Esophagus squamous epithelium (tissue), 5 donors: Measurements from ENCODE around the gene MAP3K8. TPM values are rescaled to one million over a fixed set of nuclear protein-coding genes. Genes with fewer than 3 reads are reported as not detected.
A peak's percentile ranks its signal among the peaks of the same experiment; 100 is the strongest.
"Not testable (repeated sequence)": the region's sequence is repeated elsewhere in the genome, so short reads cannot be mapped to it uniquely, and the experiment has no call there.

Experiments used
- DNase-seq: peaks from one replicate; lab custom pipeline; 2025; lab: John Stamatoyannopoulos, UW
- H3K27ac ChIP-seq, 4 donors: fragments of 200-600 bp; sonication (generic); one replicate each; pipeline ENCODE4 v1.5.1; 2016 to 2019; ENCODE audit warnings: mild to moderate bottlenecking in 1 of 4
- H3K27me3 ChIP-seq, 4 donors: fragments of 200-600 bp; sonication (generic); 1 replicate in 3 of 4; 2 replicates in 1 of 4; pipeline versions ENCODE4 v1.5.1 to v1.6.0; 2017 to 2021; ENCODE audit warnings: antibody characterized with exemption in 1 of 4
- H3K36me3 ChIP-seq, 3 donors: fragments of 200-600 bp; sonication (generic); one replicate each; pipeline ENCODE4 v1.5.1; 2016 to 2019
- H3K4me1 ChIP-seq, 3 donors: fragments of 200-600 bp; sonication (generic); one replicate each; pipeline ENCODE4 v1.5.1; 2017 to 2019
- H3K4me3 ChIP-seq, 4 donors: fragments of 200-600 bp; sonication (generic); 1 replicate in 3 of 4; 2 replicates in 1 of 4; pipeline ENCODE4 v1.5.1; 2016 to 2019; ENCODE audit warnings: mild to moderate bottlenecking in 2 of 4, moderate library complexity in 1 of 4
- H3K9me3 ChIP-seq, 3 donors: fragments of 200-600 bp; sonication (generic); one replicate each; pipeline ENCODE4 v1.5.1; 2016 to 2019
- POLR2A ChIP-seq, 4 donors: fragments of 450-650 bp; IDR thresholded peaks; one replicate each; pipeline ENCODE4 v1.6.1; 2017; ENCODE audit warnings: antibody characterized with exemption in 4 of 4, mild to moderate bottlenecking in 4 of 4, moderate library complexity in 3 of 4
- WGBS, 2 donors: methylation state at CpG; one replicate each; pipeline ENCODE4 v1.1.5; 2018; 5-methylcytosine and 5-hydroxymethylcytosine counted together
- intact Hi-C: fragments of 100-400 bp; cut with DNase I; formaldehyde crosslinking; loops from one replicate; pipeline ENCODE4 v1.15.0; 2022
- total RNA-seq, 4 donors: library from RNA; depleted of rRNA; stranded (reverse); fragments of >200 nt; gene quantifications; one replicate each; pipeline ENCODE4 v1.1.0, GENCODE V29; 2016
- TF ChIP-seq, protein P1 (sequence below), 6 experiments: fragments of 450-650 bp in 4 of 6; fragments of 200-600 bp in 2 of 6; sonication (generic) in 2 of 6; IDR thresholded peaks; one replicate each; pipeline ENCODE4 v1.5.1; 2016 to 2019; ENCODE audit warnings: antibody characterized with exemption in 6 of 6, mild to moderate bottlenecking in 4 of 6, moderate library complexity in 4 of 6
- donor health status: DM: yes; HTN: yes; CAD: no.

MAP3K8 gene
- total RNA-seq, 4 donors from 2014 or later, result 9.4 to 20.6 (median 17.9) TPM

- DNase-seq, result no peak
- no peaks in the 10 kb centered on the region for H3K27me3 ChIP-seq
- no peaks in the 10 kb centered on the region for H3K36me3 ChIP-seq
- no peak overlapping the region for H3K27ac ChIP-seq
- WGBS, 2 donors, result 96 to 100% methylated on average over 2 of the region's 2 CpGs
- intact Hi-C loops, result no loop called here
- H3K4me1 ChIP-seq, result peaks cover 7 to 38% (median 22%) of the 10 kb centered on the region in 3 donors
- TF ChIP-seq, protein P1, sequence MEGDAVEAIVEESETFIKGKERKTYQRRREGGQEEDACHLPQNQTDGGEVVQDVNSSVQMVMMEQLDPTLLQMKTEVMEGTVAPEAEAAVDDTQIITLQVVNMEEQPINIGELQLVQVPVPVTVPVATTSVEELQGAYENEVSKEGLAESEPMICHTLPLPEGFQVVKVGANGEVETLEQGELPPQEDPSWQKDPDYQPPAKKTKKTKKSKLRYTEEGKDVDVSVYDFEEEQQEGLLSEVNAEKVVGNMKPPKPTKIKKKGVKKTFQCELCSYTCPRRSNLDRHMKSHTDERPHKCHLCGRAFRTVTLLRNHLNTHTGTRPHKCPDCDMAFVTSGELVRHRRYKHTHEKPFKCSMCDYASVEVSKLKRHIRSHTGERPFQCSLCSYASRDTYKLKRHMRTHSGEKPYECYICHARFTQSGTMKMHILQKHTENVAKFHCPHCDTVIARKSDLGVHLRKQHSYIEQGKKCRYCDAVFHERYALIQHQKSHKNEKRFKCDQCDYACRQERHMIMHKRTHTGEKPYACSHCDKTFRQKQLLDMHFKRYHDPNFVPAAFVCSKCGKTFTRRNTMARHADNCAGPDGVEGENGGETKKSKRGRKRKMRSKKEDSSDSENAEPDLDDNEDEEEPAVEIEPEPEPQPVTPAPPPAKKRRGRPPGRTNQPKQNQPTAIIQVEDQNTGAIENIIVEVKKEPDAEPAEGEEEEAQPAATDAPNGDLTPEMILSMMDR (IDR thresholded peaks at IDR 0.05), result no peak
- H3K4me3 ChIP-seq, result no peak overlapping the region
- H3K9me3 ChIP-seq, result no peaks in the 10 kb centered on the region
These were observed 13.7 kb upstream of the MAP3K8 start for GRCh38 chr10:30420266-30420665.

DNA sequence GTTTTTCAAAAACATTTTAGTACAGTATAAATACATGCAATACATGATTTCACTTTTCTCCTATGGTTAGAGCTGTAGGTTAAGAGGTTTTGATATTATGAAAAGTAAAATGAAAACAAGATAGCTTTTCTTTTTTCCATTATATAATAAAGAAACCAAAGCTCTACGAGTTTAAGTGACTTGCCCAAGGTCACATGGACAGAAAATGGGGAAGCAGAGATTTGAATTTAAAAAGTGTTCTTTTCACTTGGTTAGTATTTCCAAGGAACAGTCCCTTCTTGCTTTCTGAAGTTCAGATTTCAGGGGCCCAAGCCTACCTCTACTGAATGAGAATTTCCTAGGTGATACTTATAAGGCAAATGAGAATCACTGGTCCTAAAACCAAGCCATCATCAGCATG is 13.2 kb upstream of the MAP3K8 start:
- intact Hi-C loops, result no loop called here
- Histone ChIP-seq H3K9me3 (no peaks in the 10 kb centered on the region), H3K4me1 (peaks cover 7 to 38% (median 22%) of the 10 kb centered on the region in 3 donors), H3K27ac (no peak overlapping the region), H3K36me3 (no peaks in the 10 kb centered on the region), H3K4me3 (no peak overlapping the region), H3K27me3 (no peaks in the 10 kb centered on the region)
- 75 to 80% methylated on average over 1 of the region's 1 CpG for WGBS, 2 donors
- no peak for TF ChIP-seq POLR2A (IDR thresholded peaks at IDR 0.05)
- TF ChIP-seq, protein P1 (IDR thresholded peaks at IDR 0.05), result no peak
- DNase-seq, result no peak

GRCh38 chr10:30422151-30422695 is 11.8 kb upstream of the MAP3K8 start:
- H3K9me3 ChIP-seq, result no peaks in the 10 kb centered on the region
- no peak for DNase-seq
- H3K4me1 ChIP-seq, result peaks cover 7 to 38% (median 22%) of the 10 kb centered on the region in 3 donors
- TF ChIP-seq POLR2A (IDR thresholded peaks at IDR 0.05), result no peak
- TF ChIP-seq, protein P1 (IDR thresholded peaks at IDR 0.05), result no peak
- H3K36me3 ChIP-seq, result no peaks in the 10 kb centered on the region
- H3K4me3 ChIP-seq, result no peak overlapping the region
- H3K27me3 ChIP-seq, result no peaks in the 10 kb centered on the region
- peak overlapping the region in 3 of 4 donors; percentile 65 to 87 (median 75) for H3K27ac ChIP-seq
- intact Hi-C loops, result no loop called here
- 75 to 80% methylated on average over 7 of the region's 7 CpGs for WGBS, 2 donors

DNA sequence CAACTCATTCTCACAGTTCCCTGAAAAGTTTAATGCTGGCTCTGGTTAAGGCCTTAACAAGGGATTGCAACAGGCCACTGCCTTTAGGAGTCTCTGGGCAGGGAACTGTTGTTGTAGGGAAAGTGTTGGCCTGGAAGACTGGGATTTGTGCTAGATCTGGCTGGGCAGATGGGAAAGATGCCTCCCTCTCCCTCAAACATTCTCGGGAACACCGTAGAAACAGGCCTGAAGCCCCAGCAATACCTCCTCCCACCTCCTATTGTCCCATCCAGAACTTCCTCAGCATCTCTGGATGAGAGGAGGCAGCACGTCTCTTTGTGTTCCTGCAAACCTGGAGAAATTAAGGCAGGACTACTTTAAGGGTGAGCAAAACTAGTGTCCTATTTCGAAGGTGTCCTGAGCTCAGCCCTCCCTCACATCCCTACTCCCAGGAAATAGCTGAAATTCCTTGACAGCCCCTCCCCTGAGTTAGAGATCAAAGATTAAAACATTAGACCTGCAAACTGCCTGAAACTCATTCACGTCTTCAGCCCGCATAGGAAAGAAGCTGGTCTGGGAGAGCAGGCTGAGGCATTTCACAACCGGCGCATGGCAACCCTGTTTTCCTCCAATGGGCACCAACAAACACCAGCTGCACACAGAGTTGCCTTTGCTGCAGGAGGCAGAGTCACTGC is 10.9 kb upstream of the MAP3K8 start:
- H3K4me3 ChIP-seq, result peak overlapping the region in 1 of 4 donors; percentile 9
- H3K27me3 ChIP-seq, result no peaks in the 10 kb centered on the region
- H3K27ac ChIP-seq, result peak overlapping the region; percentile 48 to 87 (median 70)
- no peak for DNase-seq
- 42 to 53% methylated on average over 7 to 8 of the region's 8 CpGs for WGBS, 2 donors
- H3K9me3 ChIP-seq, result no peaks in the 10 kb centered on the region
- H3K36me3 ChIP-seq, result no peaks in the 10 kb centered on the region
- H3K4me1 ChIP-seq, result peaks cover 7 to 42% (median 22%) of the 10 kb centered on the region in 3 donors
- intact Hi-C loops, result no loop called here
- TF ChIP-seq POLR2A (IDR thresholded peaks at IDR 0.05), result peak in 1 of 4 donors; percentile 9
- TF ChIP-seq, protein P1 (IDR thresholded peaks at IDR 0.05), result no peak

- intact Hi-C loops, H3K36me3 ChIP-seq, H3K27me3 ChIP-seq, H3K9me3 ChIP-seq, DNase-seq, H3K4me3 ChIP-seq: not testable (repeated sequence)
- Histone ChIP-seq H3K27ac (peak overlapping the region; percentile 48 to 87 (median 70)), H3K4me1 (peaks cover 7 to 38% (median 15%) of the 10 kb centered on the region in 3 donors)
- 47 to 52% methylated on average over 4 to 6 of the region's 6 CpGs for WGBS, 2 donors
These were observed 10.2 kb upstream of the MAP3K8 start for GRCh38 chr10:30423655-30424275.
